GM21619 (cell line): Measurements from ENCODE around the gene F3.
A peak's percentile ranks its signal among the peaks of the same experiment; 100 is the strongest.

Experiments used
- ATAC-seq: cut with Tn5 transposase; IDR thresholded peaks from one replicate; pipeline ENCODE4 v1.9.1; 2021; ENCODE audit not compliant: unreplicated experiment

The F3 gene

GRCh38 chr1:94528826-94529225, 12.7 kb downstream of the F3 start:
- ATAC-seq = no peak

GRCh38 chr1:94528299-94528698, 13.3 kb downstream of the F3 start:
- no peak for ATAC-seq

GRCh38 chr1:94527447-94528031, 14.0 kb downstream of the F3 start:
- no peak for ATAC-seq

GRCh38 chr1:94526152-94526980, 15.2 kb downstream of the F3 start:
- no peak for ATAC-seq

GRCh38 chr1:94524531-94524930, 17.0 kb downstream of the F3 start:
- no peak for ATAC-seq

GRCh38 chr1:94522304-94522703, 19.3 kb downstream of the F3 start:
- ATAC-seq = no peak

GRCh38 chr1:94519351-94519750, 22.2 kb downstream of the F3 start:
- ATAC-seq = no peak

- no peak for ATAC-seq
Measured at GRCh38 chr1:94515296-94515947, 26.1 kb downstream of the F3 start.

GRCh38 chr1:94514095-94514727, 27.3 kb downstream of the F3 start:
- no peak for ATAC-seq

- no peak for ATAC-seq
Measured at GRCh38 chr1:94512816-94513215, 28.7 kb downstream of the F3 start.

- ATAC-seq = no peak
Measured at GRCh38 chr1:94504601-94505000, 37.0 kb downstream of the F3 start.

GRCh38 chr1:94503153-94503552, 38.4 kb downstream of the F3 start:
- no peak for ATAC-seq

- no peak for ATAC-seq
Measured at GRCh38 chr1:94501935-94502334, 39.6 kb downstream of the F3 start.

GRCh38 chr1:94501426-94501825, 40.1 kb downstream of the F3 start:
- no peak for ATAC-seq

GRCh38 chr1:94496076-94496755, 45.3 kb downstream of the F3 start:
- no peak for ATAC-seq

GRCh38 chr1:94490556-94490955, 51.0 kb downstream of the F3 start:
- no peak for ATAC-seq

- no peak for ATAC-seq
Measured at GRCh38 chr1:94486990-94487389, 54.6 kb downstream of the F3 start.

- peak; percentile 96 for ATAC-seq
Measured at GRCh38 chr1:94481473-94481933, 60.1 kb downstream of the F3 start.

GRCh38 chr1:94479682-94480081, 61.9 kb downstream of the F3 start:
- no peak for ATAC-seq
